H9 (cell line): ENCODE data around the gene STARD3. TPM values are rescaled to one million over a fixed set of nuclear protein-coding genes. Genes with fewer than 3 reads are reported as not detected.

Experiments used
- DNase-seq: peaks from one replicate; pipeline ENCODE4 v3.0.0-alpha.2; 2017
- H2AFZ ChIP-seq: one replicate; pipeline ENCODE4 v1.6.1; 2013; ENCODE audit warnings: mild to moderate bottlenecking, low read length, control low read depth, moderate library complexity
- H2AK5ac ChIP-seq: 2 replicates; pipeline ENCODE4 v1.6.1; 2013; ENCODE audit warnings: low read length, control low read depth, mixed read lengths; ENCODE audit not compliant: insufficient read length
- H2BK120ac ChIP-seq: one replicate; pipeline ENCODE4 v1.6.1; 2013; ENCODE audit warnings: low read depth, mild to moderate bottlenecking, low read length, control low read depth, inconsistent platforms; ENCODE audit not compliant: poor library complexity, severe bottlenecking
- H2BK12ac ChIP-seq: 2 replicates; pipeline ENCODE4 v1.6.1; 2013; ENCODE audit warnings: low read length, control low read depth, mixed read lengths, low read depth; ENCODE audit not compliant: insufficient read length
- H2BK15ac ChIP-seq: 2 replicates; pipeline ENCODE4 v1.6.1; 2013; ENCODE audit warnings: low read depth, low read length, control low read depth
- H2BK20ac ChIP-seq: one replicate; pipeline ENCODE4 v1.6.1; 2013; ENCODE audit warnings: low read depth, mild to moderate bottlenecking, low read length, control low read depth, inconsistent platforms; ENCODE audit not compliant: poor library complexity, severe bottlenecking
- H2BK5ac ChIP-seq: 2 replicates; pipeline ENCODE4 v1.6.1; 2013; ENCODE audit warnings: low read length, control low read depth, mixed read lengths; ENCODE audit not compliant: insufficient read length
- H3K14ac ChIP-seq: 2 replicates; pipeline ENCODE4 v1.6.1; 2013; ENCODE audit warnings: low read length, control low read depth; ENCODE audit not compliant: insufficient read depth
- H3K18ac ChIP-seq: 2 replicates; pipeline ENCODE4 v1.6.1; 2013; ENCODE audit warnings: low read depth, mild to moderate bottlenecking, mixed read lengths, low read length, control low read depth; ENCODE audit not compliant: insufficient read length
- H3K23ac ChIP-seq: 2 replicates; pipeline ENCODE4 v1.6.1; 2013; ENCODE audit warnings: low read length, control low read depth, mixed read lengths, low read depth; ENCODE audit not compliant: insufficient read length
- H3K23me2 ChIP-seq: 2 replicates; pipeline ENCODE4 v1.6.1; 2013; ENCODE audit warnings: low read depth, mild to moderate bottlenecking, mixed read lengths, low read length, control low read depth; ENCODE audit not compliant: insufficient read length, poor library complexity, severe bottlenecking
- H3K27ac ChIP-seq: 2 replicates; pipeline ENCODE4 v1.5.1; 2013; ENCODE audit warnings: low read length, control low read depth, mixed read lengths, low read depth; ENCODE audit not compliant: insufficient read length
- H3K27me3 ChIP-seq: 2 replicates; pipeline ENCODE4 v1.6.1; 2013; ENCODE audit warnings: low read length, control low read depth, inconsistent platforms; ENCODE audit not compliant: insufficient read depth
- H3K4ac ChIP-seq: 2 replicates; pipeline ENCODE4 v1.6.1; 2013; ENCODE audit warnings: low read depth, mild to moderate bottlenecking, control low read depth, inconsistent platforms, low read length, moderate library complexity
- H3K4me1 ChIP-seq: 2 replicates; pipeline ENCODE4 v1.6.1; 2013; ENCODE audit warnings: low read length, control low read depth, inconsistent platforms; ENCODE audit not compliant: insufficient read depth
- H3K4me2 ChIP-seq: 2 replicates; pipeline ENCODE4 v1.6.1; 2013; ENCODE audit warnings: low read length, control low read depth, mixed read lengths; ENCODE audit not compliant: insufficient read length, insufficient read depth
- H3K56ac ChIP-seq: 2 replicates; pipeline ENCODE4 v1.6.1; 2013; ENCODE audit warnings: low read depth, mild to moderate bottlenecking, mixed read lengths, low read length, control low read depth; ENCODE audit not compliant: insufficient read length
- H3K79me1 ChIP-seq: 2 replicates; pipeline ENCODE4 v1.6.1; 2013; ENCODE audit warnings: low read depth, mild to moderate bottlenecking, moderate library complexity, low read length, control low read depth, inconsistent platforms; ENCODE audit not compliant: insufficient read depth, poor library complexity, severe bottlenecking
- H3K79me2 ChIP-seq: 2 replicates; pipeline ENCODE4 v1.6.1; 2013; ENCODE audit warnings: low read length, control low read depth, inconsistent platforms; ENCODE audit not compliant: insufficient read depth
- H3K9ac ChIP-seq: 2 replicates; pipeline ENCODE4 v1.6.1; 2013; ENCODE audit warnings: low read length, control low read depth, mixed read lengths; ENCODE audit not compliant: insufficient read length; ENCODE audit errors: extremely low read depth
- H3K9me3 ChIP-seq: one replicate; pipeline ENCODE4 v1.6.1; 2013; ENCODE audit warnings: low read depth, low read length, inconsistent platforms; ENCODE audit not compliant: control insufficient read depth
- H3T11ph ChIP-seq: one replicate; pipeline ENCODE4 v1.6.1; 2013; ENCODE audit warnings: mild to moderate bottlenecking, low read length, control low read depth, inconsistent platforms
- H4K20me1 ChIP-seq: one replicate; pipeline ENCODE4 v1.6.1; 2013; ENCODE audit not compliant: control insufficient read depth, insufficient read length, insufficient read depth
- H4K5ac ChIP-seq: 2 replicates; pipeline ENCODE4 v1.6.1; 2013; ENCODE audit warnings: low read depth, mild to moderate bottlenecking, mixed read lengths, low read length, control low read depth; ENCODE audit not compliant: insufficient read length
- H4K8ac ChIP-seq: replicated peaks from 2 replicates; pipeline ENCODE4 v1.6.1; 2013; ENCODE audit warnings: low read length, control low read depth, mixed read lengths, low read depth; ENCODE audit not compliant: insufficient read length
- H4K91ac ChIP-seq: 2 replicates; pipeline ENCODE4 v1.6.1; 2013; ENCODE audit warnings: low read depth, mild to moderate bottlenecking, moderate library complexity, mixed read lengths, low read length, control low read depth; ENCODE audit not compliant: insufficient read length
- H3K27ac Mint-ChIP-seq, 3 experiments: 2 replicates in 2 of 3; 3 replicates in 1 of 3; pipeline ENCODE4 v1.8.0; 2020 to 2021; ENCODE audit warnings: mixed read lengths in 3 of 3, mild to moderate bottlenecking in 1 of 3, moderate library complexity in 1 of 3
- H3K27me3 Mint-ChIP-seq: 2 replicates; pipeline ENCODE4 v1.8.0; 2021; ENCODE audit warnings: low read depth, mild to moderate bottlenecking, moderate library complexity, mixed read lengths
- H3K36me3 Mint-ChIP-seq, 3 experiments: 2 replicates in 2 of 3; 3 replicates in 1 of 3; pipeline ENCODE4 v1.8.0; 2020 to 2021; ENCODE audit warnings: low read depth in 3 of 3, mixed read lengths in 3 of 3; ENCODE audit not compliant: insufficient read depth in 1 of 3
- H3K4me1 Mint-ChIP-seq, 2 experiments: 2 replicates each; pipeline ENCODE4 v1.8.0; 2020; ENCODE audit warnings: mixed read lengths in 2 of 2
- H3K4me3 Mint-ChIP-seq, 2 experiments: 2 replicates in 1 of 2; 3 replicates in 1 of 2; pipeline ENCODE4 v1.8.0; 2020 to 2021; ENCODE audit warnings: mild to moderate bottlenecking in 2 of 2, mixed read lengths in 2 of 2, moderate library complexity in 1 of 2
- H3K9me3 Mint-ChIP-seq, 2 experiments: 2 replicates in 1 of 2; 3 replicates in 1 of 2; pipeline ENCODE4 v1.8.0; 2020; ENCODE audit warnings: mild to moderate bottlenecking in 2 of 2, mixed read lengths in 2 of 2, moderate library complexity in 1 of 2
- WGBS: extraction: QIAGEN DNeasy Blood & Tissue Kit; methylation state at CpG from one replicate; pipeline ENCODE4 v1.1.7; 2013; ENCODE audit warnings: missing lambda C conversion rate, low lambda C conversion rate, mixed read lengths; ENCODE audit not compliant: insufficient read length; ENCODE audit errors: extremely low coverage; 5-methylcytosine and 5-hydroxymethylcytosine counted together
- total RNA-seq: library from RNA; stranded (reverse); gene quantifications from 2 replicates; pipeline ENCODE4 v1.2.1, GENCODE V29; 2021
- TF ChIP-seq, protein P1 (sequence below): fragments of 200-600 bp; sonication (generic); conservative IDR thresholded peaks from 3 replicates; pipeline ENCODE4 v1.8.0; 2021; ENCODE audit warnings: antibody characterized with exemption, mild to moderate bottlenecking

Gene STARD3
- total RNA-seq, 1 experiment from 2014 or later: 51.3 TPM

DNA sequence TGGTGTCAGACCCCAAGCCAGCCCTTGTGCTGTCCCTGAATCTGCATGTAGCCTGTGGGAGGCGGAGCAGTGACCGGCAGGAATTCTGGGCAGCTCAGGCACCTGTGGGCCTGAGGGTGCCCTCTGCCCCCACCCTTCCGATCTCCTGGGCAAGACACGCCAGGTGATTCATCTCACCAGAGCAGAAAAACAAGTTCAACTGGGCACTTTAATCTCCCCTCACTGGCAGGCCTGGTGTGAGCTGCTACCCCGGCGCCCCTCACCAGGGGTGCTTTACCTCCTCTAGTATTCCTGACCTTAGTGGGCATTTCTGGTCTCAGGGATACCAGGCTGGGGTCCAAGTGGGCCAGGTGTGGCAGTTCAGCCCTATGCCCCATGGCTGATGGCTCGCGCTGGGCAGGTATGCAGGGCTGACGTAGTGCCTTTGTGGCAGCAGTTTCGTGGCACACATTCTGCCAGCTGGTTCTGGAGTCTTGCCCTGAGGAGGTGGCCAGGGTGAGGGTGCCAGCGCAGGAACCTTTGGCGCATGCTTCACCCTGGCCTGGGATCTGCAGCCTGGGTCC lies 68.9 kb downstream of the STARD3 start:
- H3K18ac ChIP-seq: no peak overlapping the region
- H2BK15ac ChIP-seq: no peak overlapping the region
- no peak overlapping the region for H3K4me3 Mint-ChIP-seq
- H3K27ac ChIP-seq: no peak overlapping the region
- H3K9me3 Mint-ChIP-seq: no peaks in the 10 kb centered on the region
- no peak overlapping the region for H2AFZ ChIP-seq
- H3K4me2 ChIP-seq: no peak overlapping the region
- H3K4me1 ChIP-seq: peaks cover 16% of the 10 kb centered on the region
- no peak overlapping the region for H4K91ac ChIP-seq
- no peak overlapping the region for H3K23ac ChIP-seq
- no peaks in the 10 kb centered on the region; the same call in 1 of the 2 replicates for H3K27me3 Mint-ChIP-seq
- no peaks in the 10 kb centered on the region for H3K27me3 ChIP-seq
- H2BK5ac ChIP-seq: no peak overlapping the region
- H2BK12ac ChIP-seq: no peak overlapping the region
- peak overlapping the region; percentile 10; the same call in 1 of the 2 replicates for H3K14ac ChIP-seq
- no peak overlapping the region for H3K9ac ChIP-seq
- H2BK120ac ChIP-seq: no peak overlapping the region
- H3K9me3 ChIP-seq: no peaks in the 10 kb centered on the region
- H3K4me1 Mint-ChIP-seq: peaks cover 45 to 52% of the 10 kb centered on the region in 2 experiments
- no peak overlapping the region for H2BK20ac ChIP-seq
- peaks cover 51 to 74% (median 59%) of the 10 kb centered on the region in 3 experiments for H3K36me3 Mint-ChIP-seq
- peak overlapping the region; percentile 77 to 82 (median 77); a peak in 5 of 7 replicates for H3K27ac Mint-ChIP-seq
- H4K20me1 ChIP-seq: no peaks in the 10 kb centered on the region
- peaks cover 50% of the 10 kb centered on the region for H3K79me2 ChIP-seq
- TF ChIP-seq, protein P1, sequence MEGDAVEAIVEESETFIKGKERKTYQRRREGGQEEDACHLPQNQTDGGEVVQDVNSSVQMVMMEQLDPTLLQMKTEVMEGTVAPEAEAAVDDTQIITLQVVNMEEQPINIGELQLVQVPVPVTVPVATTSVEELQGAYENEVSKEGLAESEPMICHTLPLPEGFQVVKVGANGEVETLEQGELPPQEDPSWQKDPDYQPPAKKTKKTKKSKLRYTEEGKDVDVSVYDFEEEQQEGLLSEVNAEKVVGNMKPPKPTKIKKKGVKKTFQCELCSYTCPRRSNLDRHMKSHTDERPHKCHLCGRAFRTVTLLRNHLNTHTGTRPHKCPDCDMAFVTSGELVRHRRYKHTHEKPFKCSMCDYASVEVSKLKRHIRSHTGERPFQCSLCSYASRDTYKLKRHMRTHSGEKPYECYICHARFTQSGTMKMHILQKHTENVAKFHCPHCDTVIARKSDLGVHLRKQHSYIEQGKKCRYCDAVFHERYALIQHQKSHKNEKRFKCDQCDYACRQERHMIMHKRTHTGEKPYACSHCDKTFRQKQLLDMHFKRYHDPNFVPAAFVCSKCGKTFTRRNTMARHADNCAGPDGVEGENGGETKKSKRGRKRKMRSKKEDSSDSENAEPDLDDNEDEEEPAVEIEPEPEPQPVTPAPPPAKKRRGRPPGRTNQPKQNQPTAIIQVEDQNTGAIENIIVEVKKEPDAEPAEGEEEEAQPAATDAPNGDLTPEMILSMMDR: no peak
- no peaks in the 10 kb centered on the region for H3K79me1 ChIP-seq
- H3K4ac ChIP-seq: no peak overlapping the region
- peak; percentile 52 for DNase-seq
- no peak overlapping the region for H2AK5ac ChIP-seq
- H4K5ac ChIP-seq: no peak overlapping the region
- H3T11ph ChIP-seq: no peak overlapping the region
- peaks cover 7% of the 10 kb centered on the region for H3K23me2 ChIP-seq
- no CpG with 5 or more reads among the region's 12 CpGs for WGBS
- H3K56ac ChIP-seq: no peak overlapping the region
- no peak overlapping the region for H4K8ac ChIP-seq
